CD4-positive, alpha-beta T cell treated with Interleukin-17A for 1 hour (primary cell): ENCODE results near the gene MRO.
"Not testable (repeated sequence)": the region's sequence is repeated elsewhere in the genome, so short reads cannot be mapped to it uniquely, and the experiment has no call there.

ENCODE experiments used
- DNase-seq: peaks from one replicate; pipeline ENCODE4 v3.0.0-alpha.2; 2020

The MRO gene

GRCh38 chr18:50791599-50792438 is 28.0 kb downstream of the MRO start:
- no peak for DNase-seq

- DNase-seq = no peak
Observed at GRCh38 chr18:50790948-50791347, 28.9 kb downstream of the MRO start.

GRCh38 chr18:50790241-50790640 is 29.6 kb downstream of the MRO start:
- DNase-seq = no peak

GRCh38 chr18:50788284-50788683 is 31.5 kb downstream of the MRO start:
- DNase-seq = no peak

- no peak for DNase-seq
Observed at GRCh38 chr18:50786864-50787263, 33.0 kb downstream of the MRO start.

- DNase-seq = no peak
Observed at GRCh38 chr18:50783553-50783952, 36.3 kb downstream of the MRO start.

GRCh38 chr18:50779021-50779420 is 40.8 kb downstream of the MRO start:
- DNase-seq = not testable (repeated sequence)

- no peak for DNase-seq
Observed at GRCh38 chr18:50776383-50776782, 43.4 kb downstream of the MRO start.

GRCh38 chr18:50775726-50776125 is 44.1 kb downstream of the MRO start:
- no peak for DNase-seq

GRCh38 chr18:50775207-50775606 is 44.6 kb downstream of the MRO start:
- DNase-seq = no peak

GRCh38 chr18:50769463-50769862 is 50.4 kb downstream of the MRO start:
- DNase-seq = no peak

GRCh38 chr18:50757358-50757757 is 62.5 kb downstream of the MRO start:
- DNase-seq = no peak

- DNase-seq = no peak
Observed at GRCh38 chr18:50754297-50754696, 65.5 kb downstream of the MRO start.

GRCh38 chr18:50753311-50753710 is 66.5 kb downstream of the MRO start:
- no peak for DNase-seq

GRCh38 chr18:50751947-50752346 is 67.9 kb downstream of the MRO start:
- DNase-seq = no peak

- no peak for DNase-seq
Observed at GRCh38 chr18:50751490-50751889, 68.3 kb downstream of the MRO start.

GRCh38 chr18:50750546-50750945 is 69.3 kb downstream of the MRO start:
- no peak for DNase-seq

- no peak for DNase-seq
Observed at GRCh38 chr18:50749945-50750344, 69.9 kb downstream of the MRO start.

GRCh38 chr18:50749421-50749820 is 70.4 kb downstream of the MRO start:
- DNase-seq = no peak

- DNase-seq = no peak
Observed at GRCh38 chr18:50748243-50749229, 71.3 kb downstream of the MRO start.

- DNase-seq = no peak
Observed at GRCh38 chr18:50747849-50748242, 72.0 kb downstream of the MRO start.

GRCh38 chr18:50745945-50746344 is 73.9 kb downstream of the MRO start:
- DNase-seq = no peak
